Measurements from ENCODE around the gene KRTAP17-1.

- TF ChIP-seq POLR2A (IDR thresholded peaks at IDR 0.05) (no peak), CTCF (IDR thresholded peaks at IDR 0.05) (no peak)
Observed at GRCh38 chr17:41296846-41297245, 18.7 kb downstream of the KRTAP17-1 start.
